Measurements from ENCODE around the gene OTOGL.

Gene OTOGL

GRCh38 chr12:80404629-80405028 lies 305.3 kb downstream of the OTOGL start:
- H3K36me3 ChIP-seq (ENCODE audit: control insufficient read depth in 2 of 2, insufficient read depth in 1 of 2, low read length in 2 of 2), result no peaks in the 10 kb centered on the region
- no peak overlapping the region for H3K4me3 ChIP-seq (ENCODE audit: low read depth, low read length)
- CTCF ChIA-PET, result interaction anchor here (1.1 kb wide), 1 partner anchor 9 kb away, joined by 4 read pairs; no protein-coding TSS in a partner anchor
- no peaks in the 10 kb centered on the region for H3K4me1 ChIP-seq (ENCODE audit: control insufficient read depth, insufficient read depth, low read length)
- TF ChIP-seq SP3 (tag by site-specific recombination; IDR thresholded peaks at IDR 0.05), result no peak
- no peak for TF ChIP-seq ZNF280C (tag by site-specific recombination; IDR thresholded peaks at IDR 0.05)
- TF ChIP-seq ZNF239 (tag by site-specific recombination; IDR thresholded peaks at IDR 0.05), result no peak
- no peak for TF ChIP-seq ZNF792 (tag by site-specific recombination; IDR thresholded peaks at IDR 0.05)
- no peak for TF ChIP-seq ZNF211 (tag by site-specific recombination; IDR thresholded peaks at IDR 0.05; ENCODE audit: low read depth)
- TF ChIP-seq MYNN (tag by site-specific recombination; IDR thresholded peaks at IDR 0.05; ENCODE audit: borderline replicate concordance), result no peak
- TF ChIP-seq ZNF423 (tag by site-specific recombination; IDR thresholded peaks at IDR 0.05), result no peak
- TF ChIP-seq ZBTB7A (tag by site-specific recombination; IDR thresholded peaks at IDR 0.05; ENCODE audit: low read depth), result no peak
- TF ChIP-seq, protein P1, sequence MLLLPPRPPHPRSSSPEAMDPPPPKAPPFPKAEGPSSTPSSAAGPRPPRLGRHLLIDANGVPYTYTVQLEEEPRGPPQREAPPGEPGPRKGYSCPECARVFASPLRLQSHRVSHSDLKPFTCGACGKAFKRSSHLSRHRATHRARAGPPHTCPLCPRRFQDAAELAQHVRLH (tag by site-specific recombination; IDR thresholded peaks at IDR 0.05), result no peak
- no peak for TF ChIP-seq ZNF404 (tag by site-specific recombination; IDR thresholded peaks at IDR 0.05)
- TF ChIP-seq ZNF133 (tag by site-specific recombination; IDR thresholded peaks at IDR 0.05), result no peak
- no peak overlapping the region for H3K27ac ChIP-seq (ENCODE audit: extremely low read depth, low read depth, low read length)
- no peaks in the 10 kb centered on the region for H3K9me3 ChIP-seq (ENCODE audit: control insufficient read depth, insufficient read depth, low read depth, low read length)
- POLR2A ChIA-PET, result no interaction called here

DNA sequence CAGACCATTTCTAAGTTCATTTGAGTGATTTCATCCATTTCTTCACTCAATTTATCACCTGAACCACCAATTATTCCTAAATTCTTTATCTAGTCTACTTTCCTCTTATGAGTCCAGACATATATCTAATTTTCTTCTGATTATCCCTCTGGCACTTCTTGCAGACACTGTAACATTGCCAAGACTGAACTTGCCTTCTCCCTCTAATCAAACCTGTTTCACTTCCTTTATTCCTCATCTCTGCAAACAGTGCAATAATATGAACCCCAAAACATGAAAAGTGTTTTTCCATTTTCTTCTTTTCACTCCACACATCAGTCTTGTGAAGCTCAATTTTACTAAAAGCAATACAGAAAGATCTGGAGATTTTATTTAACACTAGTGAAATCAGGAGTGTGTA lies 306.9 kb downstream of the OTOGL start:
- Histone ChIP-seq H3K36me3 (ENCODE audit: control insufficient read depth in 2 of 2, insufficient read depth in 1 of 2, low read length in 2 of 2) (no peaks in the 10 kb centered on the region), H3K4me3 (ENCODE audit: low read depth, low read length) (no peak overlapping the region), H3K9me3 (ENCODE audit: control insufficient read depth, insufficient read depth, low read depth, low read length) (no peaks in the 10 kb centered on the region), H3K27ac (ENCODE audit: extremely low read depth, low read depth, low read length) (no peak overlapping the region), H3K4me1 (ENCODE audit: control insufficient read depth, insufficient read depth, low read length) (no peaks in the 10 kb centered on the region)
- ChIA-PET CTCF (no interaction called here), POLR2A (no interaction called here)
- TF ChIP-seq, protein P2, sequence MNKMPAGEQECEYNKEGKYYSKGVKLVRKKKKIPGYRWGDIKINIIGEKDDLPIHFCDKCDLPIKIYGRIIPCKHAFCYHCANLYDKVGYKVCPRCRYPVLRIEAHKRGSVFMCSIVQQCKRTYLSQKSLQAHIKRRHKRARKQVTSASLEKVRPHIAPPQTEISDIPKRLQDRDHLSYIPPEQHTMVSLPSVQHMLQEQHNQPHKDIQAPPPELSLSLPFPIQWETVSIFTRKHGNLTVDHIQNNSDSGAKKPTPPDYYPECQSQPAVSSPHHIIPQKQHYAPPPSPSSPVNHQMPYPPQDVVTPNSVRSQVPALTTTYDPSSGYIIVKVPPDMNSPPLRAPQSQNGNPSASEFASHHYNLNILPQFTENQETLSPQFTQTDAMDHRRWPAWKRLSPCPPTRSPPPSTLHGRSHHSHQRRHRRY (tag by site-specific recombination; IDR thresholded peaks at IDR 0.05), result no peak
- no peak for TF ChIP-seq REPIN1 (tag by site-specific recombination; IDR thresholded peaks at IDR 0.05; ENCODE audit: low read depth)
- no peak for TF ChIP-seq ZNF623 (tag by site-specific recombination; IDR thresholded peaks at IDR 0.05)
- TF ChIP-seq ZNF174 (tag by site-specific recombination; IDR thresholded peaks at IDR 0.05), result no peak
- TF ChIP-seq, protein P3, sequence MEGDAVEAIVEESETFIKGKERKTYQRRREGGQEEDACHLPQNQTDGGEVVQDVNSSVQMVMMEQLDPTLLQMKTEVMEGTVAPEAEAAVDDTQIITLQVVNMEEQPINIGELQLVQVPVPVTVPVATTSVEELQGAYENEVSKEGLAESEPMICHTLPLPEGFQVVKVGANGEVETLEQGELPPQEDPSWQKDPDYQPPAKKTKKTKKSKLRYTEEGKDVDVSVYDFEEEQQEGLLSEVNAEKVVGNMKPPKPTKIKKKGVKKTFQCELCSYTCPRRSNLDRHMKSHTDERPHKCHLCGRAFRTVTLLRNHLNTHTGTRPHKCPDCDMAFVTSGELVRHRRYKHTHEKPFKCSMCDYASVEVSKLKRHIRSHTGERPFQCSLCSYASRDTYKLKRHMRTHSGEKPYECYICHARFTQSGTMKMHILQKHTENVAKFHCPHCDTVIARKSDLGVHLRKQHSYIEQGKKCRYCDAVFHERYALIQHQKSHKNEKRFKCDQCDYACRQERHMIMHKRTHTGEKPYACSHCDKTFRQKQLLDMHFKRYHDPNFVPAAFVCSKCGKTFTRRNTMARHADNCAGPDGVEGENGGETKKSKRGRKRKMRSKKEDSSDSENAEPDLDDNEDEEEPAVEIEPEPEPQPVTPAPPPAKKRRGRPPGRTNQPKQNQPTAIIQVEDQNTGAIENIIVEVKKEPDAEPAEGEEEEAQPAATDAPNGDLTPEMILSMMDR (tag by site-specific recombination; IDR thresholded peaks at IDR 0.05), result no peak
- TF ChIP-seq ZBTB49 (tag by site-specific recombination; IDR thresholded peaks at IDR 0.05; ENCODE audit: low read depth), result no peak
- no peak for TF ChIP-seq ELK4 (IDR thresholded peaks at IDR 0.05; ENCODE audit: borderline replicate concordance, low read depth, low read length)
- no peak for TF ChIP-seq ZNF629 (tag by site-specific recombination; IDR thresholded peaks at IDR 0.05)
- TF ChIP-seq YY1 (tag by site-specific recombination; IDR thresholded peaks at IDR 0.05), result no peak
- no peak for TF ChIP-seq PATZ1 (tag by site-specific recombination; IDR thresholded peaks at IDR 0.05)
- no peak for TF ChIP-seq HOXC10 (CRISPR knock-in tag; IDR thresholded peaks at IDR 0.05)
- TF ChIP-seq ZNF621 (tag by site-specific recombination; IDR thresholded peaks at IDR 0.05), result no peak
- TF ChIP-seq SP2 (tag by site-specific recombination; IDR thresholded peaks at IDR 0.05), result no peak
